ENCODE measurements around the gene LARGE1.

GRCh38 chr22:33421859-33422258 lies 498.4 kb downstream of the LARGE1 start:
- TF ChIP-seq CTCF (CRISPR knock-in tag; IDR thresholded peaks at IDR 0.05): no peak
- no peak for TF ChIP-seq MAX (IDR thresholded peaks at IDR 0.05)
- no peak for TF ChIP-seq MXI1 (IDR thresholded peaks at IDR 0.05; ENCODE audit: borderline replicate concordance, low read depth, low read length)
- no peak for TF ChIP-seq EZH2 (conservative IDR thresholded peaks at IDR 0.05; ENCODE audit: low read depth, low read length)
- TF ChIP-seq ZNF33A (CRISPR knock-in tag; IDR thresholded peaks at IDR 0.05; ENCODE audit: borderline replicate concordance): no peak
- no peak for TF ChIP-seq MYC (CRISPR knock-in tag; IDR thresholded peaks at IDR 0.05; ENCODE audit: borderline replicate concordance)
- no peak for TF ChIP-seq RAD21 (CRISPR knock-in tag; IDR thresholded peaks at IDR 0.05)
- TF ChIP-seq NR3C1 (CRISPR knock-in tag; IDR thresholded peaks at IDR 0.05): no peak
